Neural progenitor cell (in vitro differentiated cells): ENCODE data around the gene RBBP5.

Experiments used
- EZH2 ChIP-seq: fragments of 200-600 bp; sonication (generic); IDR thresholded peaks from 2 replicates; pipeline ENCODE4 v1.6.1; 2017; ENCODE audit warnings: antibody characterized with exemption, mild to moderate bottlenecking, moderate library complexity
- EZH2phosphoT487 ChIP-seq: fragments of 200-600 bp; sonication (generic); IDR thresholded peaks from 2 replicates; pipeline ENCODE4 v1.6.1; 2017; ENCODE audit warnings: antibody characterized with exemption
- TF ChIP-seq, protein P1 (sequence below): fragments of 200-600 bp; sonication (generic); IDR thresholded peaks from 2 replicates; pipeline ENCODE4 v1.5.1; 2017; ENCODE audit warnings: antibody characterized with exemption, mild to moderate bottlenecking

DNA sequence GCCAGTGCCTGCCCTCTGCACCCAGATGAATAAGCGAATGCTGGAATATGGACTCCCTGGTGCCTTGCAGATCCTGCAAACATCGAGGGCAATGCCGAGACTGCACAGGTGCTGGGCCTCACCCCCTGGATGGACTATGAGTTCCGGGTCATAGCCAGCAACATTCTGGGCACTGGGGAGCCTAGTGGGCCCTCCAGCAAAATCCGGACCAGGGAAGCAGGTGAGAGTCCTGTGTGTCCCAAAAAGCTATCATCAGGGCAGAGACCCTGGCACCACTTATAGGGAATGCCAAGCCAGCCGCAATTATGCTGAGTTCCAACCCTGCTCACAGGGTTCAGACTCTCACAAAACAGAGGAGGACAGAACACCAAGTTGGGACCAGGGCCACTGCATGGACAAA, 54.7 kb downstream of the RBBP5 start:
- TF ChIP-seq, protein P1, sequence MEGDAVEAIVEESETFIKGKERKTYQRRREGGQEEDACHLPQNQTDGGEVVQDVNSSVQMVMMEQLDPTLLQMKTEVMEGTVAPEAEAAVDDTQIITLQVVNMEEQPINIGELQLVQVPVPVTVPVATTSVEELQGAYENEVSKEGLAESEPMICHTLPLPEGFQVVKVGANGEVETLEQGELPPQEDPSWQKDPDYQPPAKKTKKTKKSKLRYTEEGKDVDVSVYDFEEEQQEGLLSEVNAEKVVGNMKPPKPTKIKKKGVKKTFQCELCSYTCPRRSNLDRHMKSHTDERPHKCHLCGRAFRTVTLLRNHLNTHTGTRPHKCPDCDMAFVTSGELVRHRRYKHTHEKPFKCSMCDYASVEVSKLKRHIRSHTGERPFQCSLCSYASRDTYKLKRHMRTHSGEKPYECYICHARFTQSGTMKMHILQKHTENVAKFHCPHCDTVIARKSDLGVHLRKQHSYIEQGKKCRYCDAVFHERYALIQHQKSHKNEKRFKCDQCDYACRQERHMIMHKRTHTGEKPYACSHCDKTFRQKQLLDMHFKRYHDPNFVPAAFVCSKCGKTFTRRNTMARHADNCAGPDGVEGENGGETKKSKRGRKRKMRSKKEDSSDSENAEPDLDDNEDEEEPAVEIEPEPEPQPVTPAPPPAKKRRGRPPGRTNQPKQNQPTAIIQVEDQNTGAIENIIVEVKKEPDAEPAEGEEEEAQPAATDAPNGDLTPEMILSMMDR = no peak
- TF ChIP-seq EZH2 (no peak), EZH2phosphoT487 (no peak)
